GM12864 (cell line): ENCODE results near the gene S100A10.

ENCODE experiments used
- DNase-seq: peaks from one replicate; pipeline ENCODE4 v3.0.0-alpha.2; 2011; ENCODE audit warnings: low read depth
- H3K4me3 ChIP-seq: 2 replicates; pipeline ENCODE4 v1.5.1; 2011; ENCODE audit warnings: mild to moderate bottlenecking, low read depth, low read length, control low read depth
- TF ChIP-seq, protein P1 (sequence below): IDR thresholded peaks from 2 replicates; pipeline ENCODE4 v1.5.1; 2011; ENCODE audit warnings: low read depth, mild to moderate bottlenecking, moderate library complexity, low read length, control low read depth, inconsistent platforms; ENCODE audit errors: missing control alignments

S100A10 gene

DNA sequence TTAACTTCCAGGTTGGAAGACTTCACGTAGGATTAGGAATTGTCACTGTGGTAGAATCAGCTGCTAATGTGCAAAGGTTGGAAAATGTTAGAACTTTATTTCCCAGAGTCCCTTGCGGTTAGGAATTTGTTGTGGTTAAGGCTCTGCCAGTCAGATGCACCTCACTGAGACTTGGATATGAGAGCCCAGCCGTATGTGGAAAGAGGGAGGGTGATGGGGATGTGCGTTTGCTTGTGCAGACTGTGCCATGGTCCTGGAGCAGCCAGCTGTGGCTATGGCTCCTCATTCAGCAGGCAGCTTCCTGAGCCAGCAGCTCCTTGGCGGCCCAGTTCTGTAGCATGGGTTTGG lies 12.5 kb downstream of the S100A10 start:
- H3K4me3 ChIP-seq, result no peak overlapping the region
- no peak for DNase-seq
- TF ChIP-seq, protein P1, sequence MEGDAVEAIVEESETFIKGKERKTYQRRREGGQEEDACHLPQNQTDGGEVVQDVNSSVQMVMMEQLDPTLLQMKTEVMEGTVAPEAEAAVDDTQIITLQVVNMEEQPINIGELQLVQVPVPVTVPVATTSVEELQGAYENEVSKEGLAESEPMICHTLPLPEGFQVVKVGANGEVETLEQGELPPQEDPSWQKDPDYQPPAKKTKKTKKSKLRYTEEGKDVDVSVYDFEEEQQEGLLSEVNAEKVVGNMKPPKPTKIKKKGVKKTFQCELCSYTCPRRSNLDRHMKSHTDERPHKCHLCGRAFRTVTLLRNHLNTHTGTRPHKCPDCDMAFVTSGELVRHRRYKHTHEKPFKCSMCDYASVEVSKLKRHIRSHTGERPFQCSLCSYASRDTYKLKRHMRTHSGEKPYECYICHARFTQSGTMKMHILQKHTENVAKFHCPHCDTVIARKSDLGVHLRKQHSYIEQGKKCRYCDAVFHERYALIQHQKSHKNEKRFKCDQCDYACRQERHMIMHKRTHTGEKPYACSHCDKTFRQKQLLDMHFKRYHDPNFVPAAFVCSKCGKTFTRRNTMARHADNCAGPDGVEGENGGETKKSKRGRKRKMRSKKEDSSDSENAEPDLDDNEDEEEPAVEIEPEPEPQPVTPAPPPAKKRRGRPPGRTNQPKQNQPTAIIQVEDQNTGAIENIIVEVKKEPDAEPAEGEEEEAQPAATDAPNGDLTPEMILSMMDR, result no peak

DNA sequence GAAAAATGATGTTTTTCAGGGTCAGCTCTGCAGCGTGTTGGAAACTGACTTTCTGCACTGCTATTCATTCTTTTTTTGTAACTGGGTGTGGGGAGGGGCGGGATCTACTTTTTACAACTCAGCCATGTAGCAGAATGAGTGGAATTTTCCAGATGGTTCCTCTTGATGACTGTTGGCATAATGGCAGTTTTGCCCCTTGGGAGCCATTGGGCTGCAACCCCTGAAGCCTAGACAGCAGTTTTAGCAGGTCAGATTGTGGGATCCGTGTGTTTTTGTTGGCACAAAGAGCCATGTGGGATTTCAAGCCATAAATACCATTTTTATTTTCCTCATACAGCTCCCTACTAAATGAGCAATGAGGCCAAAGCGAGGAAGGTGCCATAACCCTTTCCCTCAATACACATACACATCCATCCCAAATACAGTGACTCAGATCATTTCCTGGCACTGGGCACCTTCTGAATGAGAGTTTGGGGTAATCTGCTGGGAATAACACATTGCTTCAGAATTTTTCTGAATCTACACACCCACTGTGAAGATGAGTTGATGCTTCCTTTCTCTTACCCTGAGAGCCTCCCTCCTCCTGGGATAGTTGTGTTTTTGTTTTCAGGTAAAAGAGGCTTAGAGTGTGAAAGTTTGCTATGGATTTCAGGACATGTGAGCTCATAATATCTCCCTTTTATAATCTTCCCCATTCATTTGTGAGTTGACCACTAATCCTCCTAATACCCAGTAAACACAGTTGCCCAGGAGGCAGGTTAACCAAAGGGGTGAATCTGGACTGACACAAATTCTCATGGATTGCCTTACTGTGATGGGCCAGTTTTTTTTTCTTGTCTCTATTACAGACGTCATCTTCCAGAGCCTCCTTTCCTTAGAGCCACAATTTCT lies 13.1 kb downstream of the S100A10 start:
- TF ChIP-seq, protein P1, result no peak
- no peak for DNase-seq
- no peak overlapping the region for H3K4me3 ChIP-seq

DNA sequence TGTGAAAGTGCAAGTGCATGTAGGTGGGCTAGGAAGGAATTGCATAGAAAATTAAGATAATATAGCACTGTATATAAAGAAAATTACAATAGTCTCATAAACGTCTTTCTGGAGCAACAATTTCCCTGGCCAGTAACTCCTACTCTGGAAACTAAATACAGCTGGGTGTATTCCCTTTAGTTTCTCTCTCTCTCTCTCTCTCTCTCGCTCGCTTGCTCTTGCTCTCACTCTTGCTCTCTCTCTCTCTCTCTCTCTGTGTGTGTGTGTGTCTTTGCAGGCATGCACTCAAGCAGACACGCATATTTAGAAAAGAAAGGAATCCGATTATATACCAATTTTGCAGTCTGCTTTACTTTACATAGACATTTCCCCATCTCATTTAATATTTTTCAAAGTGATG lies 14.7 kb downstream of the S100A10 start:
- no peak overlapping the region for H3K4me3 ChIP-seq
- DNase-seq, result no peak
- TF ChIP-seq, protein P1, result no peak

DNA sequence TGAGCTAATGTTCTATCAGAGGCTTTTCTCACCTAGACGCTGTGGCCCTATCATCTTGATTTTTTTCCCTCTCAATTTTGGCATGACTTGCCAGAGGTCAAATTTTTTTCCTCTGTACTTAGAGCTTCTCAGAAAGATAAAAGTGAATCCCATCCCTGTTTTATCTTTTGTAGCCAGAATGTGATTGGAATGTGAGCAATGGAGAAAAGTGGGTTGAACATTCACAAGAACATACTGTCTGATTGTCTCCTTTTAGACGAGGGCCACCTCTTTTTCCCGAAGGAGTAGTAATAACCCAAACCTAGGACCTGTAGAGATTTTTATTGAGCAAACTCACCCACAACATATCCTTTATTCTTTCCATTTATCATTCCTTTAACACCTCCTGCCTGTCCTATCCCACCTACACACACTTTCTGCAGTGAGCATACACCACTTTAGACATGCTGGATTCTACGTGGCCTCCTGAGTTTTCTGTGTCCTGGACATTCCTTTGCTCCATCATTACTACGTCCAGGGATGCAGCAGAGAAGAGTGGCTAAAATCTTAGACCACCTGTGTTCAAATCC lies 15.9 kb downstream of the S100A10 start:
- H3K4me3 ChIP-seq, result no peak overlapping the region
- no peak for DNase-seq
- TF ChIP-seq, protein P1, result no peak

GRCh38 chr1:151976858-151977257 lies 16.8 kb downstream of the S100A10 start:
- DNase-seq, result no peak
- H3K4me3 ChIP-seq, result no peak overlapping the region
- TF ChIP-seq, protein P1, result no peak

DNA sequence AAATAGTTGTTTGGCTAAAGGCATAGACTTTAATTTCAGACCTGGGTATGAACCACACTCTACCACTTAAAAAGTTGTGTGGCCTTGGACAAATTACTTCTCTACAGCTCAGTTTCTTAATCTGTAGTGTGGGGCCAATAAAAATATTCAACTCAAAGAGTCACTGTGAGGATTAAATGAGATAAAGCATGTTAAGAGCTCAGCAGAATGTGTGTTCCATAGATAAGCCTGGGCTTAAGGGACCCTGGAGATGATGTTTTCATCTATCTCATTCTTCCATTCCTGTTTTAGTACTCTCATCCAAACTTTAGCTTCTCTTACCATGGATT lies 17.7 kb downstream of the S100A10 start:
- H3K4me3 ChIP-seq, result no peak overlapping the region
- no peak for DNase-seq
- TF ChIP-seq, protein P1, result no peak
